MM.1S (cell line): ENCODE measurements around the gene KCND2.

Experiments used
- DNase-seq: peaks from one replicate; pipeline ENCODE4 v3.0.0-alpha.2; 2015
- H2AFZ ChIP-seq: fragments of 300-600 bp; sonication (generic); 2 replicates; pipeline ENCODE4 v1.6.0; 2016; ENCODE audit warnings: antibody characterized with exemption, low read length
- H3F3A ChIP-seq: fragments of 300-600 bp; sonication (generic); 2 replicates; pipeline ENCODE4 v1.6.1; 2016; ENCODE audit warnings: mild to moderate bottlenecking, antibody characterized with exemption, low read length, moderate library complexity, mixed read lengths; ENCODE audit not compliant: insufficient read depth
- H3K27ac ChIP-seq: fragments of 300-600 bp; sonication (generic); 2 replicates; pipeline ENCODE4 v1.5.1; 2016; ENCODE audit warnings: mild to moderate bottlenecking, low read length
- H3K27me3 ChIP-seq: fragments of 300-600 bp; sonication (generic); replicated peaks from 2 replicates; pipeline ENCODE4 v1.6.0; 2016; ENCODE audit warnings: low read length; ENCODE audit not compliant: insufficient read depth
- H3K36me3 ChIP-seq: fragments of 300-600 bp; sonication (generic); replicated peaks from 2 replicates; pipeline ENCODE4 v1.6.1; 2016; ENCODE audit warnings: mild to moderate bottlenecking, low read length, mixed read lengths; ENCODE audit not compliant: insufficient read depth
- H3K4me1 ChIP-seq: fragments of 300-600 bp; sonication (generic); 2 replicates; pipeline ENCODE4 v1.6.1; 2016; ENCODE audit warnings: low read length, mixed read lengths
- H3K4me2 ChIP-seq: fragments of 300-600 bp; sonication (generic); 2 replicates; pipeline ENCODE4 v1.6.0; 2016; ENCODE audit warnings: low read depth, low read length
- H3K4me3 ChIP-seq: fragments of 300-600 bp; sonication (generic); 2 replicates; pipeline ENCODE4 v1.5.1; 2016; ENCODE audit warnings: low read length, mixed read lengths
- H3K79me2 ChIP-seq: fragments of 300-600 bp; sonication (generic); 2 replicates; pipeline ENCODE4 v1.6.1; 2016; ENCODE audit warnings: mixed run types, low read length, mixed read lengths
- H3K9ac ChIP-seq: fragments of 300-600 bp; sonication (generic); 2 replicates; pipeline ENCODE4 v1.6.1; 2016; ENCODE audit warnings: low read length, mixed read lengths
- H3K9me2 ChIP-seq: fragments of 300-600 bp; sonication (generic); replicated peaks from 2 replicates; pipeline ENCODE4 v1.6.1; 2016; ENCODE audit warnings: mild to moderate bottlenecking, low read length, mixed read lengths; ENCODE audit not compliant: insufficient read depth
- H3K9me3 ChIP-seq: fragments of 300-600 bp; sonication (generic); replicated peaks from 2 replicates; pipeline ENCODE4 v1.6.1; 2016; ENCODE audit warnings: mild to moderate bottlenecking, low read length, mixed read lengths; ENCODE audit not compliant: insufficient read depth
- H4K20me1 ChIP-seq: fragments of 300-600 bp; sonication (generic); 2 replicates; pipeline ENCODE4 v1.6.1; 2016; ENCODE audit warnings: mild to moderate bottlenecking, low read length, moderate library complexity, mixed read lengths; ENCODE audit not compliant: insufficient read depth
- CTCF ChIP-seq: fragments of 300-600 bp; sonication (generic); IDR thresholded peaks from 2 replicates; pipeline ENCODE4 v1.5.1; 2016; ENCODE audit warnings: antibody characterized with exemption, low read length, mixed read lengths
- EZH2 ChIP-seq: fragments of 300-600 bp; sonication (generic); optimal IDR thresholded peaks from 2 replicates; pipeline ENCODE3; 2017; ENCODE audit warnings: low read depth, mild to moderate bottlenecking, antibody characterized with exemption, low read length, mixed read lengths
- EZH2phosphoT487 ChIP-seq: fragments of 300-600 bp; sonication (generic); IDR thresholded peaks from 2 replicates; pipeline ENCODE4 v1.6.1; 2018; ENCODE audit warnings: antibody characterized with exemption, low read length

KCND2 gene

GRCh38 chr7:120709972-120710320 lies 437.0 kb downstream of the KCND2 start:
- H3K79me2 ChIP-seq: no peaks in the 10 kb centered on the region
- no peak overlapping the region for H3K9ac ChIP-seq
- no peaks in the 10 kb centered on the region for H3K36me3 ChIP-seq
- H3K27ac ChIP-seq: no peak overlapping the region
- H3K4me1 ChIP-seq: no peaks in the 10 kb centered on the region
- no peaks in the 10 kb centered on the region for H4K20me1 ChIP-seq
- H3K27me3 ChIP-seq: no peaks in the 10 kb centered on the region
- no peak overlapping the region for H2AFZ ChIP-seq
- no peak for DNase-seq
- no peaks in the 10 kb centered on the region for H3K9me3 ChIP-seq
- no peak overlapping the region for H3K4me3 ChIP-seq
- no peaks in the 10 kb centered on the region for H3K9me2 ChIP-seq
- no peak overlapping the region for H3K4me2 ChIP-seq
- H3F3A ChIP-seq: no peaks in the 10 kb centered on the region
- TF ChIP-seq EZH2 (no peak), EZH2phosphoT487 (no peak), CTCF (no peak)

GRCh38 chr7:120714945-120715344 lies 442.0 kb downstream of the KCND2 start:
- Histone ChIP-seq H3K9me3 (no peaks in the 10 kb centered on the region), H3K79me2 (no peaks in the 10 kb centered on the region), H3K4me2 (no peak overlapping the region), H4K20me1 (no peaks in the 10 kb centered on the region), H3K9ac (no peak overlapping the region), H3F3A (no peaks in the 10 kb centered on the region), H3K27me3 (no peaks in the 10 kb centered on the region), H3K4me1 (no peaks in the 10 kb centered on the region), H3K36me3 (no peaks in the 10 kb centered on the region), H3K27ac (no peak overlapping the region), H2AFZ (no peak overlapping the region), H3K4me3 (no peak overlapping the region), H3K9me2 (no peaks in the 10 kb centered on the region)
- TF ChIP-seq EZH2phosphoT487: no peak
- no peak for TF ChIP-seq CTCF
- TF ChIP-seq EZH2: no peak
- no peak for DNase-seq

DNA sequence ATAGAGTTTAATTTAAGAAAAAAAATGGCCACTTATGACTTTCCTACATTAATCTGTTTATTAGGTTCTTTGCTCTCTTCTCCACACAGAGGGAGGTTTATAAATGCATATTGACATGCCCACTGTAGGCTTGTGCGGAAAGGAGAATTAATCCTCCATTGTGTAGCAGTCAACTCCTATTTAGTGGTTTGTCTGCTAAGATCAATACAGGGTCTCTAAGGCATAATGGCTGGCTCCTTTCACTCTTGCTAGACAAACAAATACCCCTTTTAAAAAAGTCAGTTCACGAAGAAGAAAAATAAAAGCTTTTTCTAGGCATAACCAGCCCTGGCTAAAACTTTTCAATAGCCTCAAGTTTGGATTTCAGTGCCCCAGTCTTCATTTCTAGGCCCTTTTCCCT lies 443.3 kb downstream of the KCND2 start:
- H3F3A ChIP-seq: no peaks in the 10 kb centered on the region
- H3K36me3 ChIP-seq: no peaks in the 10 kb centered on the region
- no peaks in the 10 kb centered on the region for H3K4me1 ChIP-seq
- H2AFZ ChIP-seq: no peak overlapping the region
- no peak overlapping the region for H3K27ac ChIP-seq
- H3K9me2 ChIP-seq: no peaks in the 10 kb centered on the region
- no peaks in the 10 kb centered on the region for H4K20me1 ChIP-seq
- TF ChIP-seq CTCF: no peak
- TF ChIP-seq EZH2phosphoT487: no peak
- TF ChIP-seq EZH2: no peak
- H3K9me3 ChIP-seq: no peaks in the 10 kb centered on the region
- H3K27me3 ChIP-seq: no peaks in the 10 kb centered on the region
- no peaks in the 10 kb centered on the region for H3K79me2 ChIP-seq
- no peak overlapping the region for H3K9ac ChIP-seq
- H3K4me2 ChIP-seq: no peak overlapping the region
- H3K4me3 ChIP-seq: no peak overlapping the region
- no peak for DNase-seq

DNA sequence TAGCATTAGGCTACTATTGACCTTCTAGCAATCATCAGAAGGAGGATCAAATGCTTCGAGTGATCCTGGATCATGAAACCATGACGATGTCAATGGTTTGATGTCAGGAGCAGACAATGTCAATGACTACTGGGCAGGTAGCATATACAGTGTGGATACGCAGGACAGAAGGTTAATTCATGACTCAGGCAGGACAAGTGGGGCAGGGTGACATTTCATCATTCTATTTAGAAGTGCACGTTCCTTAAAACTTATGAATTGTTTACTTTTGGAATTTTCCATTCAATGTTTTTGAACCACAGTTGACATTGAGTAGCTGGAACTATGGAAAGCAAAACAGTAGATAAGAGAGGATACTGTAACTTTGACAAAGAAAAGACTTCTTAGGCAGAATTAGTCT lies 444.2 kb downstream of the KCND2 start:
- Histone ChIP-seq H3K79me2 (no peaks in the 10 kb centered on the region), H3K36me3 (no peaks in the 10 kb centered on the region), H3K4me1 (no peaks in the 10 kb centered on the region), H3K9ac (no peak overlapping the region), H3K27me3 (no peaks in the 10 kb centered on the region), H3K9me3 (no peaks in the 10 kb centered on the region), H3F3A (no peaks in the 10 kb centered on the region), H4K20me1 (no peaks in the 10 kb centered on the region), H3K27ac (no peak overlapping the region), H3K9me2 (no peaks in the 10 kb centered on the region), H3K4me3 (no peak overlapping the region), H3K4me2 (no peak overlapping the region), H2AFZ (no peak overlapping the region)
- no peak for TF ChIP-seq EZH2phosphoT487
- TF ChIP-seq CTCF: no peak
- TF ChIP-seq EZH2: no peak
- no peak for DNase-seq
